ENCODE measurements around the gene CDK1.
A peak's percentile ranks its signal among the peaks of the same experiment; 100 is the strongest.

Gene CDK1

GRCh38 chr10:60778214-60778970 is at the start of gene CDK1:
Gene CDK1 (plus strand): TSS chr10:60778478. CDS start chr10:60780166, 1,688 bp downstream.
- peak; percentile 71 for DNase-seq

- no peak for DNase-seq
Observed at GRCh38 chr10:60729106-60729505, 49.2 kb upstream of the CDK1 start.

DNA sequence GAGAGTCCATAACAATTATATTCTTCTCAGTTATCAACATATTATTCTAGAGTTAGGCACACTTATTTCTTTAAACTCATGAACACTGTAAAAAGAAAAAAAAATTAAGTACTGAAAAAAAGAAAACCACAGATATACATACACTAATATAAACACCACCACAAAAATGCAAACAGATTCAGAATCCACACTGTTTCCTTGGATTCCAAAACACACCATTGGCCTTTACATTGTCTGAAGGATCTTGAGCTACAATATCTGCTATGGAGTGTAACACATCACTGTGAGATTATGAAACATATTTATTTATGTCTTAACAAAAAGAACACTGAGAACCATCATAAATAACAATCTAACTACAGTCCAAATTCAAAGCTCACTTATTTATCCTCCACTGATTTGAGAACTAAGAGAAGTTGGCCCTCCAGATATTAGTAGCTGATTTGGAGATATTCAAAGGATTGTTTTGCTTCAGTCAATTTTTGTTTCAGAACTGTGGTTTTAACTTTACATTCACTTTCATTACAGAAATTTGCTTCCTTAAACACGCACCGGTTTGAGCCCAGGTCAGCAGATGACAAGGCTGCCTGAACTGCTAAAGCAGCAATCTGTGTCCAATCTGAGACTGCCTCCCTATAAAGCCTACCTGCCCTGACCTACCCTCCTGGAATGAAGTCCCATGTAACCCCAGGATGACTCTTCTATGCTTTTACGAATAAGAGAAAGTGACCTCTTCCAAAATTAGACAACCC is 47.0 kb upstream of the CDK1 start:
- no peak for DNase-seq

DNA sequence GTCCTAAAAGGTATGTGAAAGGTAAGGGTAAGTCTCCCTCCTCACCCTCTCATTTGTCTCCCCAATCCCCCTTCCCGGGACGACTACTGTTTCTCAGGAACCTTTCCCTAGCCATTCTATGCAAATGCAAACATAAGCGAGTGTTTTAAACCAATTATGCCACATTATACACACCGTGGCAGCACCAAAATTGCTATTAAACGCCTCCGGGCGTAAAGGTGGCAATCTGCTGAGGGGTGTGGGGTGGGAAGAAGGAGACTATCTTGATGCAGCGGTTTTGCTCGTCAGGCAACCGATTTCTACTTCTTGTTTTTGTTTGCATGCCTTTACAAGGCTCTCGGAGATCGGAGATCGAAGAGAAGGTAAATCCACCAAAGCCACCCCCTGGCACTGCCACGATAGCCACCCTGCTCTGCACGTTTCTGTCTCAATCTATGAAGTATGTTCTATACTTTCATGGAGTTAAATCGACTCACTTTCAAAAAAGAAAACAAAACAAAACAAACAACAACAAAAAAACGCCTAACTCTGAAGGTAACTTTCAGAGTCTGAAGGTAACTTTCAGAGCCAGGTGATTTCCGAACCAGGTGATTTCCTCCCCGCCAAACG is 46.0 kb upstream of the CDK1 start:
- DNase-seq, result no peak

DNA sequence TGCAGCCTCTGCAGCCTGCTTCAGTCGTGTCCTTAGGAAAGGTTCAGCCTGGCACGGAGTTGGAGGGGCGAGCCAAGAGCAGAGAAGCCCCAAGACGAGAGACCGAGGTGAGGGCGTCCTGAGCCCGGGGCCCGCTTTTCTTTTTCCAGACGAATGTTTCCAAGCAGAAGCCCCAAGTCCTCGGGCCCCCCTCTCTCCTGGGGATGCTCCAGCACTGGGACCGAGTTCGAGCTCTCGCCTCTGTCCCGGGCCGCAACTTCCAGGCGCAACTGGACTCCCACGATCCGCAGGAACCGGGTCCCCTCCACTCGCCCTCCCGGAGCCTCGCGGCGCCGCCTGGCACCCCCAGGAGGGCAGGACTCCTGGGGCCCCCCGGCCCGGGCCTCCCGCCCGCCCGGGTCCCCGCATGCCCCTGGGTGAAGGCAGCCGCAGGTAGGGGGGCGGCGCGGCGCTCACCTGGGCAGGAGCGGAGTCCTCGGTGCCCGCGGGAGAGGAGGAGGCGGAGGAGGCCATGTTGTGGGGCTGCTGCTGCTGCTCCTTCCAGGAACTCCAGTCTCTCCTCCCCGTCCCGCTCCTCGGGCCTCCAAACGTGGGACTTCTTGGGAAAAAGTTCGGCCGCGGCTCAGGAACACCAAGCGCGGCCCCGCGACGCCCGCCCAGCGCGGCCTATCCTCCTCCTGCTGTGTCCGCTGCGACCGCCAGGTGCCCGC is 45.3 kb upstream of the CDK1 start:
- DNase-seq, result no peak

DNA sequence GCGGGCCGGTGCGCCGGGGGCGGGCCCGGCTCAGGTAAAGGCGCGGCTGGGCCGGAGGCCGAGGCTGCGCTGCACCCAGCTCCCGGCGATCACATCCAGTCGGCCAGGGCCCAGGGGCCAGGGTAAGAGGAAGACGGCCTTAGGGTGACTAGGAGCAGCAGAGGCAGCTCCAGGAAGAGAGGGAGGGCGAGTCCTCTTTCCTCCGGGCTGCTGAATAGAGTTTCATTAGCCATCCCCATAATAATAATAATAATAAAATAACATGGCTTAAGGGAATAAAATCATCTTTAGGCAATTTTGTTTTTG is 44.8 kb upstream of the CDK1 start:
- DNase-seq, result no peak

- DNase-seq, result no peak
Observed at GRCh38 chr10:60733826-60734225, 44.5 kb upstream of the CDK1 start.

DNA sequence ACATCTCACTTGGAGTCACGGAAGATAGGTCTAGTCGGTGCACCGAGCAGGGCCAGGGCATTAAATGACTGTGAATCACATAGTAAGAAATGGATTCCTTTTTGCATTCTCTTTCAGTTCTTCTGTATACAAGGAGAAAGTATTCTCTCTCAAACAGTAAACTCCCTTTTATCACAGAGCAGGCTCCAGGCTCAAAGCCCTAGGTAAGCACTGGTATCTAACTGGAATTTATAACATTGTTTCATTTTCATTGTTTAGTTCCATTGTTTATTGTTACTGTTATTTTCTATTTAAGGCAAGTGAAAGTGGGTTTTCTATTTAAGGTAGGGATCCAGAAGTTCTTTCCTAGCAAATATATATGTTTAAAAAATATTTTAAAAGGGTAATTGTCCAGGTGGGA is 44.1 kb upstream of the CDK1 start:
- DNase-seq, result no peak

- no peak for DNase-seq
Observed at GRCh38 chr10:60735244-60735643, 43.0 kb upstream of the CDK1 start.

DNA sequence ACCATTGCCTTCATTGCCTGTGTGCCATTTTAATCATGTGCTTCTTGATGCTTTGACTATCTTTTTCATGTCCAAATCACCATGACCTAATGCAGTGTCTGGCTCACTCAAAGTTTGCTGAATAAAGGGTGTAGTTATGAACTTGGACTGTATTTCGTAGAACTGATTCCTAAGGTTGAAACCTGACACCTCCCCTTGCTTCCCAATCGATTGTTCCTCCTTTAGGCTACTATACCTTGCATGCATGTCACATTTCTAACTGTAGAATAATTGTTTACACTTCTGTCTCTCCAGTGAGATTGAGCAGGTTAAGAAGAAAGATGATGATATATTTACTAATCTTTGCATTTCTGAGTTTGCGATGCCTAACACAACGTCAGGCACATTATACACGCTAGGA is 41.0 kb upstream of the CDK1 start:
- DNase-seq, result no peak

GRCh38 chr10:60739558-60739957 is 38.7 kb upstream of the CDK1 start:
- DNase-seq, result no peak

DNA sequence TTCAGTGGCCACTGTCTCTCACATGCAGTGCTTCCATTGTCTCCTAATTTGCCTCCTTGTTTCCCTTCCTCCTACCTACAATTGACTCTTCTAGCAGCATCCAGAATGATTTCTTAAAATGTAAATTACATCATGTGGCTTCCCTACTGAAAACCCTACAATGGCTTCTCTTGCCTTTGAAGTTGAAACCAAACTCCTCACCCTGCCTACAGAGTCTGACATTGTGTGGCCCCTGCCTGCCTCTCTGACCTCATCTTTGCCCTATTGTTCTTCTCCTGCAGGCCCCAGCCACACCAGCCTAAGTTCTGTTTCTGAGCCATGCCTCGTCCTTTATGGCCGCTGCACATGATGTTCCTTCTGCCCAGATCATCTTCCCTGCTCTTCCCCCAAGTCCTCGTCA is 35.8 kb upstream of the CDK1 start:
- no peak for DNase-seq

DNA sequence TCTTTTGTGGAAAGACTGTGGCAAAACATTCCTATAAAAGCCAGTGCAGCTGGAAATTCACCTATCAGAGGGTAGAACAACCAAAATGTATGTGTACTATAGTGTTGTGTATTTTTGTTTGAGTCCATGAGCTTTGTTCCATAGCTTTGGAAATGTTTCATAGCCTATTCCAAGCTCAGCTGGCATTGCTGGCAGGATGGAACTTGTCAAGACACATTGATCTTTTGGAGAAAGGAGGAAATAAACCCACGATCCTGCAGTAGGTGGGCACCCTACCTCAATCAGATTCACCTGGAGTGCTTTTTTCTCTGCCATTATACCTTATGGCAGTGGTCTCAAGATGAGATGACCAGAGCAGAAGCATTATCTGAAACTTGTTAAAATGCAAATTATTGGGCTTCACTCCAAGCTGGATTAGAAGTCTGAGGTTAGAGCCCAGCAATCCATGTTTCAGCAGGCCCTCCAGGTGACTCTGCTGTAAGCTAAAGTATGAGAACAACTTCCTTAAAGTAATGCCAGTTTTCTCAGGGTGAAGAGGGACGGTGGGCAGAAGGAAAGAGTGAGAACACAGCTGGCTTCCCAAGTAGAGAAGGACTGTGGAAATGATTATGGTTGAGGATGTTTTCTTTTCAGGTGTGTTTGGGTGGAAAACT is 30.3 kb upstream of the CDK1 start:
- DNase-seq, result no peak

- no peak for DNase-seq
Observed at GRCh38 chr10:60753152-60753551, 25.1 kb upstream of the CDK1 start.

DNA sequence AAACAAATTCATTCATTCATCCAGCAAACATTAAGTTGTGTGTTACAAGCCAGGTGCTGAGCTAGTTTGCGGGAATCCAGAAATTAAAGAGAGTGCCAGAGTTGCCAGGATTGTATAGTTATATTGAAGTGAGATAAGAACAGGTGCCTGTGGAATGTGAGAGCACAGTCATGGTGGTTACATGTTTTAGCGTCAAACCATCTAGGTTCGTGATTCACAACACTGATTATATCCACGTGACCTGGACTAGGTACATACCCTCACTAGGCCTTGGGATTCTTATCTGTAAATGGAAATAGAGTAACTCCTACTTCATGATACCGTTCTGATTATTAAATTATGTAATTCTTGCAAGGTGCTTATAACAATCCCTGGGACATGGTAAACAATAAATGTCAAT is 24.5 kb upstream of the CDK1 start:
- DNase-seq, result no peak

DNA sequence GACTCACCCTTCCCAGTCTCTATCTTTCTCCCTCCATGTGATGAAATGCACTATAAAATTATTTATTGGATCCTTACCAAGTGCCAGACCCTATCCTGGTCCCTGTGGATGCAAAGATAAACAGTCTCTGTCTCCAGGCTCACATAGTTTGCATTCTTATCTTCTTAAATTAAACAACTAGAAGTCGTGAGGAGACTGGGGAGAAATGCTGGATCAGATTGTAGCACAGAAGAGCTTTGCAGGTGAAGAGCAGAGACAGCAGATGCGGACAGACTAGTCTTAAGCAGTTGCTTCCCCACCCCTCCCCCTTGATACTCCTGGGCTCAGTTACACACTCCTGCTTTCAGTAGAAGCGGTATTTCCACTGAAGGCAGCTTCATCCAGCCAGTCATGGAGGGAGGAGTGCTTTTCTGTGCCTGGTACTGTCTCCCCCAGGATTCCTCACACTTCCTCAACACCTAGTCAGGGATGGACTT is 20.8 kb upstream of the CDK1 start:
- no peak for DNase-seq

- DNase-seq, result no peak
Observed at GRCh38 chr10:60759181-60759580, 19.1 kb upstream of the CDK1 start.

- DNase-seq, result no peak
Observed at GRCh38 chr10:60760711-60761210, 17.5 kb upstream of the CDK1 start.

DNA sequence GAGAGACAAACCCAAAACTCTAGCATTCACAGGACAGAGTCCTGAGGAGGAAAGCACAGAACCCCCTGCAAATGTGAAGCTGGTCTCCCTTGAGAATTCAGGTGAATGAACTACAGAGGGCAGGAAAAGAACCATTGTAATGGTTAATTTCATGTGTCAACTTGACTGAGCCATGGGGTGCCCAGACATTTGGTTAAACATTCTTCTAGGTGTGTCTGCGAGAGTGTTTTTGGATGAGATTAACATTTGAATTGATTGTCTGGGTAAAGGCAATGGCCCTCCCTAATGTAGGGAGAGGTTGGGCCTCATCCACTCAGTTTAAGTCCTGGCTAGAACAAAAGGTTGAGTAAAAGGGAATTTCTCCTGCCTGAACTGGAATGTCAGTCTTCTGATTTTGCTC is 15.7 kb upstream of the CDK1 start:
- DNase-seq, result no peak

DNA sequence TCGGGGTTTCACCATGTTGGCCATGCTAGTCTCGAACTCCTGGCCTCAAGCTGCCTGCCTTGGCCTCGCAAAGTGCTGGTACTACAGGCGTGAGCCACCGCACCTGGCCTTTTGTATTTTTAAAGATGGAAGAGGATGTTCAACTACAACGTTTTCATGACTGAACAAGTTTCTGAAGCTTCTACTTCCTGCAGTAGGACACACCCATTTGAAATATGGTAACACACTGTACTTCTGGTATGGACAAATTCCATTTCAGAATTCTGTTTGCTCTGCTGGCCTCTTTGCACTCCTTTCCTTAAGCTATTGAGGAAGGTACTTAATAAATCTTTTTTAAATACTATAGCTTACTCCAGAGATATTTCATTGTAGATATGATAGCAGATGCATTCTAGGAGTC is 10.9 kb upstream of the CDK1 start:
- DNase-seq, result no peak

DNA sequence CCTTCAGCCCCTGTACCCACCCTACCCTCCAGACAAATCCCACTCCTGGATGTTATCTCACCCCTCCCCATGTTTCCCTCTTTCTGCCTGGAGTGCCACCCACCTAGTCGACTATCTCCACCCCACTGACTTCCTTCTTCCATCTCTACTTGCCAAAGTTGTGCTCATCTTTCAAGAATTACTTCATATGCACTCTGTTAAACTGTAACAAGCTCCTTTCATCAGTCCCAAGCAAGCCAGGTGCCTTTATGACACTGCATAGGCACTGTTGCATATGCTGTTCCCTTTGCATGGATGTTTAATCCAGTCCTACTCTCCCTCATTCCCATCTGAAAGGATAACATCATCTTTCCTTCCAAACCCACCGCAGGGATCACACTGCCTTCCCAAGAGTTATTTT is 8.9 kb upstream of the CDK1 start:
- no peak for DNase-seq

GRCh38 chr10:60777696-60778213 is 523 bp upstream of the CDK1 start:
- DNase-seq, result no peak

Measured in SIG-M5 (cell line).